ENCODE results near the gene MPC1.

DNA sequence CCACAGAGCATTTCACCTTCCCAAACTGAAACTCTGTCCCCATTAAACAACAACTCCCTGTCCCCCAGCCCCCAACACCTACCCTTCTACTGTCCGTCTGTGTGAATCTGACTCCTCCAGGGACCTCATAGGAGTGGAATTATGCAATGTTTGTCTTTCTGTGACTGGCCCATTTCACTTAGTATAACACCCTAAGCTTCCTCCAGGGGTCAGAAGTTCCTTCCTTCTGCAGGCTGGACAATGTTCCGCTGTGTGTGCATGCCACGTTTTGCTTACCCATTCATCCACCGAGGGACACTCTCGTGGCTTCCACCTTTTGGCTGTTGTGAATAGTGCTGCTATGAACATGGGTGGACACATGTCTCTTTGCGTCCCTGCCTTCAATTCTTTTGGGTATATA is 37.6 kb upstream of the MPC1 start:
- TF ChIP-seq, protein P1, sequence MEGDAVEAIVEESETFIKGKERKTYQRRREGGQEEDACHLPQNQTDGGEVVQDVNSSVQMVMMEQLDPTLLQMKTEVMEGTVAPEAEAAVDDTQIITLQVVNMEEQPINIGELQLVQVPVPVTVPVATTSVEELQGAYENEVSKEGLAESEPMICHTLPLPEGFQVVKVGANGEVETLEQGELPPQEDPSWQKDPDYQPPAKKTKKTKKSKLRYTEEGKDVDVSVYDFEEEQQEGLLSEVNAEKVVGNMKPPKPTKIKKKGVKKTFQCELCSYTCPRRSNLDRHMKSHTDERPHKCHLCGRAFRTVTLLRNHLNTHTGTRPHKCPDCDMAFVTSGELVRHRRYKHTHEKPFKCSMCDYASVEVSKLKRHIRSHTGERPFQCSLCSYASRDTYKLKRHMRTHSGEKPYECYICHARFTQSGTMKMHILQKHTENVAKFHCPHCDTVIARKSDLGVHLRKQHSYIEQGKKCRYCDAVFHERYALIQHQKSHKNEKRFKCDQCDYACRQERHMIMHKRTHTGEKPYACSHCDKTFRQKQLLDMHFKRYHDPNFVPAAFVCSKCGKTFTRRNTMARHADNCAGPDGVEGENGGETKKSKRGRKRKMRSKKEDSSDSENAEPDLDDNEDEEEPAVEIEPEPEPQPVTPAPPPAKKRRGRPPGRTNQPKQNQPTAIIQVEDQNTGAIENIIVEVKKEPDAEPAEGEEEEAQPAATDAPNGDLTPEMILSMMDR (IDR thresholded peaks at IDR 0.05; ENCODE audit: low read depth, low read length, poor library complexity, severe bottlenecking), result no peak
- no peak for TF ChIP-seq EZH2phosphoT487 (IDR thresholded peaks at IDR 0.05; ENCODE audit: borderline replicate concordance, low read length)
